NT2/D1 (cell line): ENCODE results near the gene IFNA17.
"Not testable (repeated sequence)": the region's sequence is repeated elsewhere in the genome, so short reads cannot be mapped to it uniquely, and the experiment has no call there.

Experiments used
- SUZ12 ChIP-seq: IDR thresholded peaks from 2 replicates; pipeline ENCODE4 v1.6.1; 2011; ENCODE audit not compliant: insufficient read length, insufficient read depth; ENCODE audit errors: extremely low read depth
- YY1 ChIP-seq: IDR thresholded peaks from 2 replicates; pipeline ENCODE4 v1.6.1; 2011; ENCODE audit not compliant: insufficient read length, insufficient read depth
- ZNF274 ChIP-seq: IDR thresholded peaks from 2 replicates; pipeline ENCODE4 v1.6.1; 2011; ENCODE audit warnings: mild to moderate bottlenecking, low read depth, low read length

DNA sequence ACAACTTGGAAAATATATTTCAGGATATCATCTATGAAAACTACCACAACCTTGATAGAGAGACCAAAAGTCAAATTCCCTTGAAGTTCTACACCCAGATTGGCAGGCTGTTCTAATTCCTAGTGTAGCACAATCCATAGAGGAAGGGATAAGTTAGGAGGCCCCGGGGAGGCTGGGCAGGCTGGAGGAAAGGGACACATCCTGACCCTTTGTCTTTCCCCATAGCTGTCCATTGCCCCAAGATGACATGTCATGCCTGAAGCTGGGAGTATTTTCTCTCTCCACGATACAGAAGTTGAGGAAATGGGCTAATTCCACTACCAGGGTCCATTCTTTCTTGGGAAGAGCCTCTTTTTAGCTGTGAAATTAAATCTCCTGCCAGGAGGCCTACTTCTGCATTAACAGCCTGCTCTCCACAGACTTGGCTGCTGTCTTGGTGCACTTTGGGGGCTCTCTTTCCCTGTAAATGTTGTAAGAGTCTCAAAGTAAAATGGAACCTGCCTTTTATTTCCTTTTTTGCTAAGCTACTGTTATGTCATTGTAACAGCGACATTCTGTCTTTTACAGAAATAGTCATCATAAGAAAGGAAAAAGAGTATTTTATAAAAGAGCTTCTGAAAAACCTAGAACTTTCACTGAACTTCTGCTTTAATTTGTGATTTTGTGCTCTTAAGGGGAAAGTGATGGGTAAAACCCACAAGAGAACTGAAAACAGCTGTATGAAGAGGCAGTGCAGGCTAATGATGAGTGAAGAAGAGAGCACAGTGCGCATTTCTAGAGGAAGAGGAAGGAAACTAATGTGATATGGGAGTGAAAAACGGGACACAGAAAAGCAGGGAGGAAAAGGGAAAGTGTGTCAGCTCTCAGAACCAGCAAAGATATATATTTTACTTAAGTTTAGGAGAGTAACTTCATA, 14.4 kb downstream of the IFNA17 start:
- TF ChIP-seq YY1, ZNF274, SUZ12: not testable (repeated sequence)
